ENCODE measurements around the gene PLA2G2D. TPM values are rescaled to one million over a fixed set of nuclear protein-coding genes. Genes with fewer than 3 reads are reported as not detected.

PLA2G2D gene
- total and polyA plus RNA-seq, 12 donors, result not detected

- no peaks in the 10 kb centered on the region for H3K36me3 ChIP-seq (replicated peaks in 1 of 2)
- intact Hi-C loops (cut with DNase I), result no loop called here
- no peak overlapping the region for H3K27ac ChIP-seq
- H3K4me3 ChIP-seq, result no peak overlapping the region
- H3K27me3 ChIP-seq, result no peaks in the 10 kb centered on the region
- no peaks in the 10 kb centered on the region for H3K4me1 ChIP-seq (replicated peaks in 1 of 2)
- TF ChIP-seq CTCF (IDR thresholded peaks at IDR 0.05), result no peak
- no peak for TF ChIP-seq POLR2A (IDR thresholded peaks at IDR 0.05)
- no peak for DNase-seq
- H3K9me3 ChIP-seq (replicated peaks in 1 of 3), result no peaks in the 10 kb centered on the region
- WGBS, 4 donors, result 77 to 84% (median 81%) methylated on average over 10 to 15 of the region's 15 CpGs
Observed at GRCh38 chr1:20114021-20114648, 5.2 kb downstream of the PLA2G2D start.

GRCh38 chr1:20112279-20113000 lies 6.9 kb downstream of the PLA2G2D start:
- TF ChIP-seq CTCF (IDR thresholded peaks at IDR 0.05) (no peak), POLR2A (IDR thresholded peaks at IDR 0.05) (no peak)
- no peak for DNase-seq
- H3K27ac ChIP-seq, result no peak overlapping the region
- H3K4me1 ChIP-seq (replicated peaks in 1 of 2), result no peaks in the 10 kb centered on the region
- H3K36me3 ChIP-seq (replicated peaks in 1 of 2), result no peaks in the 10 kb centered on the region
- H3K27me3 ChIP-seq, result no peaks in the 10 kb centered on the region
- H3K4me3 ChIP-seq, result no peak overlapping the region
- WGBS, 4 donors, result 81 to 92% (median 86%) methylated on average over 2 to 3 of the region's 3 CpGs
- intact Hi-C loops (cut with DNase I), result no loop called here
- H3K9me3 ChIP-seq (replicated peaks in 1 of 3), result no peaks in the 10 kb centered on the region

GRCh38 chr1:20111452-20111851 lies 7.9 kb downstream of the PLA2G2D start:
- DNase-seq, result no peak
- Histone ChIP-seq H3K27ac (no peak overlapping the region), H3K4me1 (replicated peaks in 1 of 2) (no peaks in the 10 kb centered on the region)

GRCh38 chr1:20110679-20111078 lies 8.7 kb downstream of the PLA2G2D start:
- intact Hi-C loops (cut with DNase I), result no loop called here

More at GRCh38 chr1:20111452-20111851, 7.9 kb downstream of the PLA2G2D start:
- no peaks in the 10 kb centered on the region for H3K9me3 ChIP-seq (replicated peaks in 1 of 3)
- no peaks in the 10 kb centered on the region for H3K27me3 ChIP-seq
- no peak for TF ChIP-seq POLR2A (IDR thresholded peaks at IDR 0.05)
- no peak for TF ChIP-seq CTCF (IDR thresholded peaks at IDR 0.05)
- H3K36me3 ChIP-seq (replicated peaks in 1 of 2), result no peaks in the 10 kb centered on the region
- intact Hi-C loops (cut with DNase I), result no loop called here
- no peak overlapping the region for H3K4me3 ChIP-seq
- WGBS, 4 donors, result 88 to 93% (median 91%) methylated on average over 5 of the region's 5 CpGs

More at GRCh38 chr1:20110679-20111078, 8.7 kb downstream of the PLA2G2D start:
- H3K27me3 ChIP-seq, result no peaks in the 10 kb centered on the region
- H3K36me3 ChIP-seq (replicated peaks in 1 of 2), result no peaks in the 10 kb centered on the region
- H3K27ac ChIP-seq, result no peak overlapping the region
- no peak for TF ChIP-seq CTCF (IDR thresholded peaks at IDR 0.05)
- TF ChIP-seq POLR2A (IDR thresholded peaks at IDR 0.05), result no peak
- no peaks in the 10 kb centered on the region for H3K4me1 ChIP-seq (replicated peaks in 1 of 2)
- no peak overlapping the region for H3K4me3 ChIP-seq
- H3K9me3 ChIP-seq (replicated peaks in 1 of 3), result no peaks in the 10 kb centered on the region
- 79 to 86% (median 82%) methylated on average over 12 of the region's 12 CpGs for WGBS, 4 donors
- no peak for DNase-seq
